K562 (cell line): Measurements from ENCODE around the gene CD37. TPM values are rescaled to one million over a fixed set of nuclear protein-coding genes. Genes with fewer than 3 reads are reported as not detected.

ENCODE experiments used
- CBFB ChIP-seq: sonication (generic); formaldehyde crosslinking; IDR thresholded peaks from 2 replicates; pipeline ENCODE4 v1.4.0; 2020; ENCODE audit warnings: mild to moderate bottlenecking, missing genetic modification reagents
- JUND ChIP-seq, 2 experiments: IDR thresholded peaks; 2 replicates in 1 of 2; 3 replicates in 1 of 2; pipeline ENCODE4 v1.6.1; 2011; ENCODE audit warnings: borderline replicate concordance in 2 of 2, low read depth in 2 of 2, low read length in 2 of 2, improper control_type of control experiment in 1 of 2, missing biosample characterization in 1 of 2, missing genetic modification characterization in 1 of 2, missing genetic modification reagents in 1 of 2
- NR2C1 ChIP-seq, 2 experiments: fragments of 450-650 bp; IDR thresholded peaks; 2 replicates each; pipeline ENCODE4 v1.6.1; 2017; ENCODE audit warnings: mild to moderate bottlenecking in 2 of 2, antibody characterized with exemption in 1 of 2, inconsistent platforms in 1 of 2, missing compliant biosample characterization in 1 of 2, missing genetic modification characterization in 1 of 2
- POLR2AphosphoS5 ChIP-seq: IDR thresholded peaks from 2 replicates; pipeline ENCODE4 v1.6.1; 2011; ENCODE audit warnings: mild to moderate bottlenecking, low read depth, low read length, moderate library complexity; ENCODE audit not compliant: control insufficient read depth, insufficient read depth
- RBBP5 ChIP-seq: fragments of 200-600 bp; sonication (generic); IDR thresholded peaks from 2 replicates; pipeline ENCODE4 v1.6.1; 2012; ENCODE audit warnings: borderline replicate concordance, mild to moderate bottlenecking, low read length, control low read depth, inconsistent platforms; ENCODE audit not compliant: insufficient read depth, poor library complexity, severe bottlenecking
- RERE ChIP-seq: sonication (generic); formaldehyde crosslinking; IDR thresholded peaks from 2 replicates; pipeline ENCODE4 v1.8.0; 2023; ENCODE audit warnings: missing genetic modification reagents, mild to moderate bottlenecking, borderline replicate concordance
- STAT6 ChIP-seq: sonication (generic); formaldehyde crosslinking; IDR thresholded peaks from 2 replicates; pipeline ENCODE4 v1.8.1; 2023; ENCODE audit warnings: mild to moderate bottlenecking, missing genetic modification reagents
- THAP12 ChIP-seq: fragments of 250-450 bp; sonication (Bioruptor Pico); IDR thresholded peaks from 2 replicates; pipeline ENCODE4 v1.9.0; 2021; ENCODE audit warnings: mild to moderate bottlenecking, inconsistent platforms
- YBX1 ChIP-seq: fragments of 450-650 bp; IDR thresholded peaks from 2 replicates; pipeline ENCODE4 v1.7.1; 2016; ENCODE audit warnings: mild to moderate bottlenecking
- ZNF140 ChIP-seq: fragments of 250-450 bp; sonication (Bioruptor Pico); IDR thresholded peaks from 2 replicates; pipeline ENCODE4 v1.8.0; 2021; ENCODE audit warnings: moderate library complexity, mild to moderate bottlenecking, inconsistent platforms
- ZNF212 ChIP-seq: fragments of 450-650 bp; formaldehyde crosslinking; IDR thresholded peaks from 2 replicates; pipeline ENCODE4 v1.4.0; 2020; ENCODE audit warnings: mild to moderate bottlenecking
- ZNF263 ChIP-seq: sonication (generic); formaldehyde crosslinking; IDR thresholded peaks from 2 replicates; pipeline ENCODE4 v1.8.0; 2022; ENCODE audit warnings: mild to moderate bottlenecking, missing genetic modification reagents, borderline replicate concordance
- ZNF75A ChIP-seq: fragments of 450-650 bp; formaldehyde crosslinking; IDR thresholded peaks from 2 replicates; pipeline ENCODE4 v1.4.0; 2020; ENCODE audit warnings: mild to moderate bottlenecking
- polyA plus RNA-seq, 8 experiments: library from polyadenylated mRNA; depleted of rRNA in 4 of 8; stranded (reverse) in 5 of 8; unstranded in 3 of 8; fragments of >200 nt; fragmentation: Nextera tagmentation in 2 of 8; fragmentation: Illumina TruSeq in 1 of 8; extraction: Ambion mirVana in 2 of 8; extraction: Trizol in 1 of 8; gene quantifications; 2 replicates each; pipeline versions ENCODE4 v1.2.1 to v1.2.3, GENCODE V29; 2011 to 2014; ENCODE audit warnings: inconsistent platforms in 1 of 8, missing spikeins in 1 of 8
- total RNA-seq, 7 experiments: library from RNA; depleted of rRNA in 6 of 7; stranded (reverse); fragments of >200 nt in 6 of 7; fragmentation: Illumina TruSeq in 2 of 7; extraction: Trizol in 2 of 7; gene quantifications; 2 replicates each; pipeline versions ENCODE4 v1.2.1 to v1.2.3, GENCODE V29; 2011 to 2021; ENCODE audit warnings: low replicate concordance in 1 of 7
- TF ChIP-seq, protein P1 (sequence below): sonication (generic); formaldehyde crosslinking; IDR thresholded peaks from 2 replicates; pipeline ENCODE4 v1.8.1; 2022; ENCODE audit warnings: missing genetic modification reagents

CD37 gene
- total and polyA plus RNA-seq, 9 of the 15 experiments (the other 6 are each of a cell fraction or from before 2014, with no cell fraction given) = 2.5 to 19.0 (median 7.4) TPM

DNA sequence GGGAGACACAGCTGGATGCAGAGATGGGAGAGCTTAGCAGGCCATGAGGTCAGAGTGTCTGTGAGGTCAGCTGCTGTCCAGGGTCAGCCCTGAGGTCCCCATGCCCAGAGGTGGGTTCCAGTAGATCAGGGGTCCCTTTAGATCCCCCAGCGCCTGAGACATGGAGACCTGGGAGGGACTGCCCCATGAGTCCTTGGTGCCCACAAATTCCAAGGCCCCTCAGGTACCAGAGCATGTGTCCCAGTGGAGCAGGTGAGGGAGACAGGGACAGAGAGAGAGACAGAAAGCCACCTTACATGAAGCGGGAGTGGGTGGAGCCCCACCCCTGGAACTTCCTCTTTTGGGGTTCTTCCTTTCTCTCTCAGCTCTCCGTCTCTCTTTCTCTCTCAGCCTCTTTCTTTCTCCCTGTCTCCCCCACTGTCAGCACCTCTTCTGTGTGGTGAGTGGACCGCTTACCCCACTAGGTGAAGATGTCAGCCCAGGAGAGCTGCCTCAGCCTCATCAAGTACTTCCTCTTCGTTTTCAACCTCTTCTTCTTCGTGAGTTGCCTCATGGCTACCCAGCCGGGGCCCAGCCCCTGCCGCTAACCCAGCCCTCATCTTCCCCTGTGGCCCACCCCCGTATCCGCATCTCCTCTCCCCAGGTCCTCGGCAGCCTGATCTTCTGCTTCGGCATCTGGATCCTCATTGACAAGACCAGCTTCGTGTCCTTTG, at the start of gene CD37 (continued):
- TF ChIP-seq THAP12 (CRISPR knock-in tag) (no peak), ZNF75A (CRISPR knock-in tag) (no peak), ZNF140 (CRISPR knock-in tag) (no peak), STAT6 (CRISPR knock-in tag) (no peak), NR2C1 (IDR thresholded peaks at IDR 0.05) (peak; percentile 63), NR2C1 (tag; IDR thresholded peaks at IDR 0.05) (peak; percentile 61; the same call in 1 of the 2 replicates), RERE (CRISPR knock-in tag) (no peak), POLR2AphosphoS5 (no peak), JUND (IDR thresholded peaks at IDR 0.05; ENCODE audit: borderline replicate concordance, low read depth, low read length) (no peak), JUND (tag; IDR thresholded peaks at IDR 0.05; ENCODE audit: borderline replicate concordance, low read depth, low read length) (peak; percentile 25; the same call in 1 of the 3 replicates), YBX1 (no peak), RBBP5 (no peak), ZNF212 (CRISPR knock-in tag) (no peak), CBFB (no peak), ZNF263 (CRISPR knock-in tag) (0 out of 2 replicates have a peak, but pooled peaks have one; percentile 29)
- TF ChIP-seq, protein P1, sequence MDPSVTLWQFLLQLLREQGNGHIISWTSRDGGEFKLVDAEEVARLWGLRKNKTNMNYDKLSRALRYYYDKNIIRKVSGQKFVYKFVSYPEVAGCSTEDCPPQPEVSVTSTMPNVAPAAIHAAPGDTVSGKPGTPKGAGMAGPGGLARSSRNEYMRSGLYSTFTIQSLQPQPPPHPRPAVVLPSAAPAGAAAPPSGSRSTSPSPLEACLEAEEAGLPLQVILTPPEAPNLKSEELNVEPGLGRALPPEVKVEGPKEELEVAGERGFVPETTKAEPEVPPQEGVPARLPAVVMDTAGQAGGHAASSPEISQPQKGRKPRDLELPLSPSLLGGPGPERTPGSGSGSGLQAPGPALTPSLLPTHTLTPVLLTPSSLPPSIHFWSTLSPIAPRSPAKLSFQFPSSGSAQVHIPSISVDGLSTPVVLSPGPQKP = no peak
